ENCODE results near the gene FAM24B.

The FAM24B gene

DNA sequence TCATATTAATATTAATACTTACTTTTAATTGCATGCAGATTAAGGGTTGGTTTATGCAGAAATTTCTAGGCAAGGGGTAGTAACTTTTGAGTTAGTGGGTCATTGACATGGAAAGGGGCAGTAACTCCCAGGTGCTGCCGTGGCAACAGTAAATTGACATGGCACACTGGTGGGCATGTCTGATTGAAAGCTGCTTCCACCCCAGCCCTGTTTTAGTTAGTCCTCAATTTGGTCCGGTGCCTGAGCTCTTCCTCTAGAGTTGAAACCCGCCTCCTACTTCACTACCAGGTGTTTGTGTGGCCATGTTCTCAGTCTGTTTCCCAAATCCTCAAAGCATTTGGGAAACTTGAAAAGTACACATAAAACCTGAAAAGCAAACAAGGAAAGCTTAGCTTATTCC lies 52.1 kb downstream of the FAM24B start:
- no peak for DNase-seq (ENCODE audit: low read depth in 2 of 2)

DNA sequence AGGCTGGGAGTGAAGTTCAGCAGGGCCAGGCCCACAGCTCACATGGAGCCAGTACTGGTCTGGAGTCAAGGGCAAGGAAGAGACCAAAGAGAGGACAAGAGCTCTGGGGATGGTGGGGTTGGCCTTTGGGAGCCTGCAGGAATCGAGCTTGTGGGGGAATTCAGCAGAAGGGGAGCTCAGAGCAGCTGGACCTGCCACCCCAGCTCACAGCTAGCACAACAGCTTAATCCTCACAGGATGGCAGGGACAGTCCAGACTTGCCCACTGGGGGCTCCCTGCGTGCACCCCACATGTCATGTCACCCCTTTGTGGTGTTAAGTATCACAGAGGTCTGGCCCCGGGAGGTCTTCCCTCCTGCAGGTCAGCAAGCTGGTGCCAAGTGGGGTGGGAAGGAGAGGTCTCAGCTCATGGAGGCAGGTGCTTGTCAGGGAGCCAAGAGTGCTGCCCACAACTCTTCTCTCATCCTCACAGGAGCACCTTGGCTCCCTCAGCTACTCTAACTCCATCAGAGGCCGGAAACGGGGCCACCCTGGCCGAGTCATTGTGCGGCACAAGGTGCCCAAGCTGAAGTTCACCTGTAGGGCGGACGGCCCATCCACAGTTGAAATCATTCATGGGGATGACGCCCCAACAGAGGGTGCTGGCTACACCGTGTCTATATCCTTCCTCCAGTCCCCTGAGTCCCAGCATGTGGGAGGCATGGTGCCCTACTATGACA lies 56.2 kb downstream of the FAM24B start:
- no peak for DNase-seq (ENCODE audit: low read depth in 2 of 2)

DNA sequence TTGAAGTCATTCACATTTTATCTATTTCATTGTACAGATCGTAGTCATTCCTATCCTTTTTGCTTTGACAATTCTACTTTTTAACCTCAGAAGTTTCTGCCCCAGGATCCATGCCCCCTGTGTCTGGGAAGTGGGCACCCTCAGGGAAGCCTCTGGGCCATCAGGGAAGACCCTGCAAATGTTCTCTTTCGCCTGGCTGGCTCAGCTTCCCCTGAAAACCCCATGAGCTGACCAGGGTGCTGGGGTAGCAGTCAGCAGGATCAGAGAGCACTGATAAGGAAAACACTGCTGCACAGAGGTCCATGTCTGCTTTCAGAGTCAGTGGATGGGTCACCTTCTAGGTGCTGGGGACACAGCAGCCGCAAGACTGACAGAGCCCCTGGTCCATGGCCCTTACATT lies 57.6 kb downstream of the FAM24B start:
- DNase-seq (ENCODE audit: low read depth in 2 of 2): no peak

DNA sequence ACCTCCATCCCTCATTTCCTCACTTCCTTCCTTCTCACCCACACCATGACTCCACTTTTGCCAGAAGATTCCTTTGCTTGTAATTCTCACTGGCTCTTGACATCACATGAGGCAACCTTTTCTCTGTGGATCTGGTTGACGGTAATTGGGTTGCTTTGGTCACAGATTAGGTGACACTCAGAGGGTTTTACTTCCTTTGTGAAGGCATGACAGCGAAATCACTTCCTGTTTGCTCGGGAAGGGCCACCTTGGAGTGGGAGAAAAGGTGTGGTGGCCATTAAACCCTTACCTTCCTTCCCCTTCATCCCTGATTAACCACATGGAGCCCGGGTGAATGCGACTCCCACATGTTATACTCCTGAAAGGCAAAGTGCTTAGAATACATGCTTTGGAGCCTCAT lies 63.9 kb downstream of the FAM24B start:
- DNase-seq (ENCODE audit: low read depth in 2 of 2): no peak

DNA sequence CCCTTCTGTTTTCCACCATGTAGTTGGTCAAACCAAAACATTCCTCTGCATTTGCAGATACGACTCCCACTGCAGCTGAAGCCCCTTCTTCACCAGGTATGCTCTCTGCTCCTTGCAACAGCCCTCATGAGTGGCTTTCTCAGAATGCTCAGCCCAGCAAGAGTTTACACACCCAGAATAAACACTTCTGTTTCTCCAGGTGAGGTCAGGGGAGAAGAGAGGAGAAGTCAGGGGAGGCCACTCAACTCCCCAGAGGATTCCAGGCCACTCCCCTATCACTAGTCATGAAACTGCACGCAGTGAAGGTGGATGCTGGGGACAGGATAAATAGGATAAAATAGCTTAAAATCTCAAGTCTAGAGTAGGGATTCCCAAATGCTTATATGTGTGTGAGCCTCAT lies 64.9 kb downstream of the FAM24B start:
- DNase-seq (ENCODE audit: low read depth in 2 of 2): no peak

DNA sequence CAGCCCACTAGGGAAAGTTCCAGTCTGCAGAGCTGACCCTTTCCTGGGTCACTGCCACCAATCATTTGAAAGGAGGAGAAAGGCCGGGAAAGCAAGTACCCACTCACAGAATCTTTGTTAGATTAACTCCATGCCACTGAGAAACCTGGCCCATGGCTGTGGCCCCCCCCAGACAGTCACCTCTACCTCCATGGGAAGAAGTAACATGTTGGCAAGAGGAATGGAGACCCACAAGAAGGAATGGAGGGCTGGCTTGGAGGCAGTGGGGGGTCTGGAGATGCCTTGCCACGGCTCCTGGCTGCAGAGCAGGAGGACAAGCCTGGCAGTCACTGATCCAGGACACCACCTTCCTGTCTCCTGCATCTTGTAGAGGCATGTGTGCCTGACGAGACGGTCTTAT lies 66.6 kb downstream of the FAM24B start:
- no peak for DNase-seq (ENCODE audit: low read depth in 2 of 2)

DNA sequence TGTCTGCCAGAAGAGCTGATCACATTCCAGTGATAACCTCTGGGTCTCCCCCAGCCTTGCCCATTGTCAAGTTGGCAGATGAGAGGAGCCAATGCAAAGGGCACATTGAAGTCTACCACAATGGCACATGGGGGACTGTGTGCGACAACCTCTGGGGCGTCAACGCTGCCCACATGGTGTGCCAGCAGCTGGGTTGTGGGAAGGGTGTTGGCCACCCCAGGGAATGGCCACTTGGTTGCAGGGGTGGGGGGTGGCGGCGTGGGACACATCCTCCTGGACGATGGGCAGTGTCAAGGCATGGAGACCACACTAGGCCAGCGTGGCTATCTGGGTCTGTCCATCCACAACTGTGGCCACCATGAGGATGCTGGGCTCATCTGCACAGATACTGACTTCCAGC lies 77.1 kb downstream of the FAM24B start:
- DNase-seq (ENCODE audit: low read depth in 2 of 2): no peak

Data from fibroblast of skin of left quadriceps (primary cell).